ENCODE results near the gene TBL2.

GRCh38 chr7:73541722-73542121 is 36.7 kb downstream of the TBL2 start:
- TF ChIP-seq CTCF (conservative IDR thresholded peaks at IDR 0.05; ENCODE audit: low read length) (no peak), EZH2phosphoT487 (IDR thresholded peaks at IDR 0.05; ENCODE audit: borderline replicate concordance, low read depth, low read length) (no peak)

Measured in OCI-LY7 (cell line).